HEK293 (cell line): Measurements from ENCODE around the gene SLC35F3.

Experiments used
- CTCF ChIA-PET: fragments of 350-600 bp; formaldehyde crosslinking; extraction: SDS; loops from one replicate; lab custom pipeline; 2021; ENCODE audit warnings: antibody characterized with exemption; lab: Yijun Ruan, JAX
- POLR2A ChIA-PET: fragments of 300-600 bp; formaldehyde crosslinking; extraction: SDS; loops from one replicate; lab custom pipeline; 2020; ENCODE audit warnings: antibody characterized with exemption, inconsistent platforms; lab: Yijun Ruan, JAX
- H3K27ac ChIP-seq: fragments of 200-500 bp; sonication (Bioruptor generic); 2 replicates; pipeline ENCODE4 v1.5.1; 2014; ENCODE audit warnings: low read depth, low read length, control low read depth, inconsistent platforms; ENCODE audit errors: extremely low read depth
- H3K36me3 ChIP-seq, 2 experiments: fragments of 200-500 bp in 1 of 2; sonication (Bioruptor generic) in 1 of 2; 1 replicate in 1 of 2; 2 replicates in 1 of 2; pipeline ENCODE4 v1.5.1; 2014 to 2017; ENCODE audit warnings: inconsistent platforms in 2 of 2, low read length in 2 of 2; ENCODE audit not compliant: control insufficient read depth in 2 of 2, insufficient read depth in 1 of 2
- H3K4me1 ChIP-seq: fragments of 200-500 bp; sonication (Bioruptor generic); 2 replicates; pipeline ENCODE4 v1.5.1; 2014; ENCODE audit warnings: mild to moderate bottlenecking, low read length, inconsistent platforms; ENCODE audit not compliant: control insufficient read depth, insufficient read depth
- H3K4me3 ChIP-seq: 2 replicates; pipeline ENCODE4 v1.5.1; 2011; ENCODE audit warnings: low read depth, mild to moderate bottlenecking, control low read depth, low read length, moderate library complexity
- H3K9me3 ChIP-seq: fragments of 200-500 bp; sonication (Bioruptor generic); 2 replicates; pipeline ENCODE4 v1.5.1; 2014; ENCODE audit warnings: low read depth, low read length, inconsistent platforms; ENCODE audit not compliant: control insufficient read depth, insufficient read depth
- HOXD13 ChIP-seq: sonication (generic); formaldehyde crosslinking; IDR thresholded peaks from 2 replicates; pipeline ENCODE4 v1.8.0; 2022; ENCODE audit warnings: missing genetic modification reagents, borderline replicate concordance
- MEIS1 ChIP-seq: sonication (generic); formaldehyde crosslinking; IDR thresholded peaks from 2 replicates; pipeline ENCODE4 v1.8.1; 2022; ENCODE audit warnings: missing genetic modification reagents, mild to moderate bottlenecking, borderline replicate concordance
- MZF1 ChIP-seq: fragments of 450-650 bp; formaldehyde crosslinking; IDR thresholded peaks from 2 replicates; pipeline ENCODE4 v1.5.1; 2017; ENCODE audit warnings: missing biosample characterization, missing genetic modification characterization, borderline replicate concordance
- PATZ1 ChIP-seq: fragments of 450-650 bp; formaldehyde crosslinking; IDR thresholded peaks from 2 replicates; pipeline ENCODE4 v1.5.1; 2016; ENCODE audit warnings: missing biosample characterization, missing genetic modification characterization
- SALL2 ChIP-seq: fragments of 450-650 bp; formaldehyde crosslinking; IDR thresholded peaks from 2 replicates; pipeline ENCODE4 v1.5.0; 2017; ENCODE audit warnings: missing biosample characterization, mild to moderate bottlenecking, missing genetic modification characterization, borderline replicate concordance
- SP7 ChIP-seq: fragments of 450-650 bp; formaldehyde crosslinking; IDR thresholded peaks from 2 replicates; pipeline ENCODE4 v1.5.1; 2016; ENCODE audit warnings: missing biosample characterization, missing genetic modification characterization
- ZBTB17 ChIP-seq: fragments of 450-650 bp; formaldehyde crosslinking; IDR thresholded peaks from 2 replicates; pipeline ENCODE4 v1.5.1; 2016; ENCODE audit warnings: missing biosample characterization, missing genetic modification characterization
- ZBTB26 ChIP-seq: fragments of 450-650 bp; formaldehyde crosslinking; optimal IDR thresholded peaks from 2 replicates; pipeline ENCODE3; 2016; ENCODE audit warnings: missing biosample characterization, mild to moderate bottlenecking, missing genetic modification characterization
- ZFHX2 ChIP-seq: fragments of 450-650 bp; formaldehyde crosslinking; conservative IDR thresholded peaks from 2 replicates; pipeline ENCODE4 v1.5.1; 2016; ENCODE audit warnings: missing biosample characterization, missing genetic modification characterization
- ZFP41 ChIP-seq: fragments of 450-650 bp; formaldehyde crosslinking; IDR thresholded peaks from 2 replicates; pipeline ENCODE4 v1.5.1; 2016; ENCODE audit warnings: missing biosample characterization, missing genetic modification characterization, borderline replicate concordance
- ZIC2 ChIP-seq: fragments of 450-650 bp; formaldehyde crosslinking; IDR thresholded peaks from 2 replicates; pipeline ENCODE4 v1.5.1; 2016; ENCODE audit warnings: missing biosample characterization, missing genetic modification characterization
- ZNF140 ChIP-seq: fragments of 450-650 bp; formaldehyde crosslinking; IDR thresholded peaks from 2 replicates; pipeline ENCODE4 v1.5.1; 2016; ENCODE audit warnings: missing biosample characterization, missing genetic modification characterization
- ZNF184 ChIP-seq: fragments of 450-650 bp; IDR thresholded peaks from 2 replicates; pipeline ENCODE4 v1.5.1; 2018; ENCODE audit warnings: missing biosample characterization, mild to moderate bottlenecking, missing genetic modification characterization
- ZNF19 ChIP-seq: fragments of 450-650 bp; formaldehyde crosslinking; IDR thresholded peaks from 2 replicates; pipeline ENCODE4; 2016; ENCODE audit warnings: missing biosample characterization, missing genetic modification characterization, low read depth
- ZNF2 ChIP-seq: fragments of 450-650 bp; formaldehyde crosslinking; IDR thresholded peaks from 2 replicates; pipeline ENCODE4 v1.5.1; 2016; ENCODE audit warnings: missing biosample characterization, missing genetic modification characterization
- ZNF239 ChIP-seq: fragments of 450-650 bp; formaldehyde crosslinking; IDR thresholded peaks from 2 replicates; pipeline ENCODE4 v1.5.1; 2016; ENCODE audit warnings: missing biosample characterization, missing genetic modification characterization
- ZNF341 ChIP-seq: fragments of 450-650 bp; formaldehyde crosslinking; IDR thresholded peaks from 2 replicates; pipeline ENCODE4; 2016; ENCODE audit warnings: low read depth, missing biosample characterization, missing genetic modification characterization
- ZNF404 ChIP-seq: fragments of 450-650 bp; formaldehyde crosslinking; IDR thresholded peaks from 2 replicates; pipeline ENCODE4 v1.5.1; 2017; ENCODE audit warnings: missing biosample characterization, missing genetic modification characterization
- ZNF510 ChIP-seq: fragments of 450-650 bp; formaldehyde crosslinking; IDR thresholded peaks from 2 replicates; pipeline ENCODE4 v1.5.1; 2018; ENCODE audit warnings: mild to moderate bottlenecking, missing genetic modification characterization, missing biosample characterization; ENCODE audit not compliant: insufficient replicate concordance
- ZNF548 ChIP-seq: fragments of 450-650 bp; formaldehyde crosslinking; IDR thresholded peaks from 2 replicates; pipeline ENCODE4 v1.5.1; 2016; ENCODE audit warnings: missing biosample characterization, missing genetic modification characterization
- ZNF571 ChIP-seq: fragments of 450-650 bp; formaldehyde crosslinking; IDR thresholded peaks from 2 replicates; pipeline ENCODE4 v1.5.0; 2017; ENCODE audit warnings: missing biosample characterization, missing genetic modification characterization
- ZNF621 ChIP-seq: fragments of 450-650 bp; formaldehyde crosslinking; IDR thresholded peaks from 2 replicates; pipeline ENCODE4 v1.5.1; 2017; ENCODE audit warnings: missing biosample characterization, missing genetic modification characterization
- ZNF777 ChIP-seq: fragments of 450-650 bp; formaldehyde crosslinking; IDR thresholded peaks from 2 replicates; pipeline ENCODE4 v1.5.1; 2017; ENCODE audit warnings: missing biosample characterization, missing genetic modification characterization, borderline replicate concordance
- ZNF837 ChIP-seq: fragments of 450-650 bp; formaldehyde crosslinking; IDR thresholded peaks from 2 replicates; pipeline ENCODE4 v1.5.1; 2016; ENCODE audit warnings: missing biosample characterization, missing genetic modification characterization
- ZSCAN18 ChIP-seq: fragments of 450-650 bp; formaldehyde crosslinking; IDR thresholded peaks from 2 replicates; pipeline ENCODE4 v1.5.1; 2016; ENCODE audit warnings: missing biosample characterization, missing genetic modification characterization
- ZSCAN30 ChIP-seq: fragments of 450-650 bp; IDR thresholded peaks from 2 replicates; pipeline ENCODE4 v1.5.1; 2018; ENCODE audit warnings: missing biosample characterization, mild to moderate bottlenecking, missing genetic modification characterization, moderate library complexity

The SLC35F3 gene

GRCh38 chr1:233971753-233972152 is 67.3 kb downstream of the SLC35F3 start:
- ChIA-PET CTCF (interaction anchor here (0.6 to 1.6 kb wide), 2 partner anchors 14 to 19 kb away, joined by 3 to 4 read pairs; no protein-coding TSS in a partner anchor), POLR2A (no interaction called here)
- no peak for TF ChIP-seq ZNF19 (tag by site-specific recombination)
- TF ChIP-seq ZBTB17 (tag by site-specific recombination) = no peak
- TF ChIP-seq ZNF404 (tag by site-specific recombination) = no peak
- TF ChIP-seq ZNF184 = no peak
- no peak for TF ChIP-seq SALL2 (tag by site-specific recombination)
- TF ChIP-seq PATZ1 = no peak
- no peak for TF ChIP-seq HOXD13 (CRISPR knock-in tag)
- TF ChIP-seq ZNF239 (tag by site-specific recombination) = no peak
- no peak for TF ChIP-seq ZNF777 (tag by site-specific recombination)
- no peak for TF ChIP-seq ZSCAN30
- no peak for TF ChIP-seq ZNF341 (tag by site-specific recombination)
- TF ChIP-seq ZBTB26 (tag by site-specific recombination) = no peak
- no peak overlapping the region for H3K4me3 ChIP-seq
- no peaks in the 10 kb centered on the region for H3K9me3 ChIP-seq
- no peaks in the 10 kb centered on the region for H3K36me3 ChIP-seq
- no peaks in the 10 kb centered on the region for H3K4me1 ChIP-seq
- no peak overlapping the region for H3K27ac ChIP-seq

- Histone ChIP-seq H3K36me3 (no peaks in the 10 kb centered on the region), H3K4me3 (no peak overlapping the region), H3K27ac (no peak overlapping the region)
- POLR2A ChIA-PET = no interaction called here
- CTCF ChIA-PET = interaction anchor here (0.6 kb wide), 1 partner anchor 19 kb away, joined by 3 read pairs; no protein-coding TSS in a partner anchor
- TF ChIP-seq SP7 (no peak), ZNF621 (no peak), ZSCAN18 (tag by site-specific recombination) (no peak), ZNF2 (no peak), ZFP41 (no peak), ZNF510 (tag by site-specific recombination) (no peak), ZNF571 (tag by site-specific recombination) (no peak), ZNF837 (tag by site-specific recombination) (no peak), ZIC2 (no peak), MZF1 (tag by site-specific recombination) (no peak), MEIS1 (CRISPR knock-in tag) (no peak), ZNF548 (no peak), ZNF140 (tag by site-specific recombination) (no peak), ZFHX2 (tag by site-specific recombination) (no peak)
- TF ChIP-seq, all 188 proteins: peak for 0
- Histone ChIP-seq H3K9me3 (no peaks in the 10 kb centered on the region), H3K4me1 (no peaks in the 10 kb centered on the region)
These were observed 68.1 kb downstream of the SLC35F3 start for GRCh38 chr1:233972563-233972950.
